GM19372 (cell line): ENCODE results near the gene CCDC78.

Experiments
- ATAC-seq: cut with Tn5 transposase; IDR thresholded peaks from one replicate; pipeline ENCODE4 v1.9.1; 2021; ENCODE audit warnings: mild to moderate bottlenecking, low read depth, moderate library complexity; ENCODE audit not compliant: unreplicated experiment

CCDC78 gene

GRCh38 chr16:726438-727290 is at the start of gene CCDC78, which contains the start of gene HAGHL:
Gene CCDC78, minus strand, starts transcription at chr16:726443. Its CDS starts 76 bp downstream, at chr16:726367.
Gene HAGHL, plus strand, starts transcription at chr16:727106. Its CDS starts 404 bp downstream, at chr16:727510.
- no peak for ATAC-seq

- ATAC-seq, result no peak
Observed at GRCh38 chr16:775236-775796, 49.1 kb upstream of the CCDC78 start.

- ATAC-seq, result no peak
Observed at GRCh38 chr16:774086-775001, 48.1 kb upstream of the CCDC78 start.

GRCh38 chr16:772959-773358 is 46.7 kb upstream of the CCDC78 start:
- ATAC-seq, result no peak

GRCh38 chr16:770411-770810 is 44.2 kb upstream of the CCDC78 start:
- ATAC-seq, result no peak

GRCh38 chr16:769934-770333 is 43.7 kb upstream of the CCDC78 start:
- no peak for ATAC-seq

- no peak for ATAC-seq
Observed at GRCh38 chr16:769184-769784, 43.0 kb upstream of the CCDC78 start.

GRCh38 chr16:768428-768827 is 42.2 kb upstream of the CCDC78 start:
- ATAC-seq, result no peak

GRCh38 chr16:767743-768235 is 41.5 kb upstream of the CCDC78 start:
- no peak for ATAC-seq

- ATAC-seq, result no peak
Observed at GRCh38 chr16:766820-767640, 40.8 kb upstream of the CCDC78 start.

- ATAC-seq, result no peak
Observed at GRCh38 chr16:766008-766819, 40.0 kb upstream of the CCDC78 start.

- ATAC-seq, result no peak
Observed at GRCh38 chr16:765488-765865, 39.2 kb upstream of the CCDC78 start.

- ATAC-seq, result no peak
Observed at GRCh38 chr16:764848-765487, 38.7 kb upstream of the CCDC78 start.

GRCh38 chr16:764184-764750 is 38.0 kb upstream of the CCDC78 start:
- ATAC-seq, result no peak

- ATAC-seq, result no peak
Observed at GRCh38 chr16:763369-764183, 37.3 kb upstream of the CCDC78 start.

GRCh38 chr16:762595-763268 is 36.5 kb upstream of the CCDC78 start:
- ATAC-seq, result no peak
